DND-41 (cell line): ENCODE data around the gene ZNF70.

Experiments used
- ATAC-seq: fragments of 200-7000 bp; cut with Tn5 transposase; 3 replicates; pipeline ENCODE4 v1.9.1; 2021; ENCODE audit warnings: low read depth; ENCODE audit not compliant: insufficient read depth
- DNase-seq: peaks from one replicate; pipeline ENCODE4 v3.0.0-alpha.2; 2020
- H2AFZ ChIP-seq: 2 replicates; pipeline ENCODE4 v1.6.0; 2012; ENCODE audit warnings: low read depth, low read length
- H3K27ac ChIP-seq: 2 replicates; pipeline ENCODE4 v1.5.1; 2012; ENCODE audit warnings: low read length, inconsistent platforms
- H3K27me3 ChIP-seq: fragments of 200-600 bp; sonication (generic); 2 replicates; pipeline ENCODE4 v1.6.0; 2012; ENCODE audit warnings: low read length, mild to moderate bottlenecking, inconsistent platforms; ENCODE audit not compliant: insufficient read depth, poor library complexity
- H3K36me3 ChIP-seq: 2 replicates; pipeline ENCODE4 v1.5.1; 2012; ENCODE audit warnings: low read length, inconsistent platforms; ENCODE audit not compliant: insufficient read depth
- H3K4me1 ChIP-seq: 2 replicates; pipeline ENCODE4 v1.5.1; 2012; ENCODE audit warnings: mild to moderate bottlenecking, low read length; ENCODE audit not compliant: insufficient read depth
- H3K4me2 ChIP-seq: 2 replicates; pipeline ENCODE4 v1.6.0; 2012; ENCODE audit warnings: mild to moderate bottlenecking, moderate library complexity, low read length, inconsistent platforms; ENCODE audit not compliant: insufficient read depth
- H3K4me3 ChIP-seq, 2 experiments: fragments of 200-600 bp in 1 of 2; shearing (Covaris generic) in 1 of 2; 2 replicates each; pipeline ENCODE4 v1.5.1; 2012 to 2016; ENCODE audit warnings: inconsistent platforms in 2 of 2, low read length in 2 of 2, mild to moderate bottlenecking in 2 of 2, low read depth in 1 of 2, moderate library complexity in 1 of 2
- H3K79me2 ChIP-seq: 2 replicates; pipeline ENCODE4 v1.6.0; 2012; ENCODE audit warnings: low read length, inconsistent platforms; ENCODE audit not compliant: insufficient read depth
- H3K9ac ChIP-seq: 2 replicates; pipeline ENCODE4 v1.6.0; 2012; ENCODE audit warnings: low read depth, mild to moderate bottlenecking, inconsistent platforms, low read length, moderate library complexity
- H3K9me3 ChIP-seq: 2 replicates; pipeline ENCODE4 v1.5.1; 2012; ENCODE audit warnings: low read length, moderate library complexity, mild to moderate bottlenecking, inconsistent platforms; ENCODE audit not compliant: insufficient read depth, severe bottlenecking
- H4K20me1 ChIP-seq: 2 replicates; pipeline ENCODE4 v1.6.0; 2012; ENCODE audit warnings: low read length; ENCODE audit not compliant: insufficient read depth
- CTCF ChIP-seq: IDR thresholded peaks from 2 replicates; pipeline ENCODE4 v1.5.1; 2012; ENCODE audit warnings: borderline replicate concordance, low read length, moderate library complexity, mild to moderate bottlenecking; ENCODE audit not compliant: poor library complexity, severe bottlenecking; ENCODE audit errors: extremely low read depth
- EZH2 ChIP-seq: IDR thresholded peaks from 3 replicates; pipeline ENCODE4 v1.6.1; 2012; ENCODE audit warnings: borderline replicate concordance, low read depth, mild to moderate bottlenecking, moderate library complexity, low read length, inconsistent platforms; ENCODE audit not compliant: severe bottlenecking

ZNF70 gene

DNA sequence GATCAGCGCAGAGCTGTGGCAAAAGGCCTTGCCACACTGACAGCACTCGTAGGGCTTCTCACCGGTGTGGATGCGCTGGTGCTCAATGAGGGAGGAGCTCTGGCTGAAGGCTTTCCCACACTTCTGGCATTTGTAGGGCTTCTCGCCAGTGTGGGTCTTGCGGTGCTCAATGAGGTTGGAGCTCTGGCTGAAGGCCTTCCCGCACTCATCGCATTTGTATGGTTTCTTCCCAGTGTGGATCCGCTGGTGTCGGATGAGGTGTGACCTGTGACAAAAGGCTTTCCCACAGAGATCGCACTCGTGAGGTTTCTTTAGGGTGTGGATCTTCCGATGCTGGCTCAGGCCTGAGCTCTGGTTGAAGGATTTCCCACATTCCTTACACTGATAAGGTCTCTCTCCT, 6.9 kb downstream of the ZNF70 start:
- Histone ChIP-seq H3K27me3 (no peaks in the 10 kb centered on the region), H3K9ac (no peak overlapping the region), H3K4me1 (no peaks in the 10 kb centered on the region), H2AFZ (no peak overlapping the region), H3K4me3 (no peak overlapping the region), H3K79me2 (peaks cover 4% of the 10 kb centered on the region), H4K20me1 (peaks cover 3% of the 10 kb centered on the region; the same call in 1 of the 2 replicates), H3K36me3 (peaks cover 35% of the 10 kb centered on the region), H3K4me2 (no peak overlapping the region), H3K9me3 (no peaks in the 10 kb centered on the region), H3K27ac (no peak overlapping the region)
- DNase-seq (no peak), ATAC-seq (no peak)
- no peak for TF ChIP-seq CTCF
- no peak for TF ChIP-seq EZH2

- H3K4me1 ChIP-seq: no peaks in the 10 kb centered on the region
- no peaks in the 10 kb centered on the region for H3K27me3 ChIP-seq
- H3K27ac ChIP-seq: no peak overlapping the region
- peaks cover 35% of the 10 kb centered on the region for H3K36me3 ChIP-seq
- no peaks in the 10 kb centered on the region for H3K9me3 ChIP-seq
- peaks cover 4% of the 10 kb centered on the region for H3K79me2 ChIP-seq
- H3K4me2 ChIP-seq: no peak overlapping the region
- ATAC-seq (no peak), DNase-seq (no peak)
- TF ChIP-seq EZH2: no peak
- TF ChIP-seq CTCF: no peak
- no peak overlapping the region for H2AFZ ChIP-seq
- peaks cover 3% of the 10 kb centered on the region; the same call in 1 of the 2 replicates for H4K20me1 ChIP-seq
- no peak overlapping the region for H3K4me3 ChIP-seq
- H3K9ac ChIP-seq: no peak overlapping the region
These were observed 7.6 kb downstream of the ZNF70 start for GRCh38 chr22:23743303-23743705.

DNA sequence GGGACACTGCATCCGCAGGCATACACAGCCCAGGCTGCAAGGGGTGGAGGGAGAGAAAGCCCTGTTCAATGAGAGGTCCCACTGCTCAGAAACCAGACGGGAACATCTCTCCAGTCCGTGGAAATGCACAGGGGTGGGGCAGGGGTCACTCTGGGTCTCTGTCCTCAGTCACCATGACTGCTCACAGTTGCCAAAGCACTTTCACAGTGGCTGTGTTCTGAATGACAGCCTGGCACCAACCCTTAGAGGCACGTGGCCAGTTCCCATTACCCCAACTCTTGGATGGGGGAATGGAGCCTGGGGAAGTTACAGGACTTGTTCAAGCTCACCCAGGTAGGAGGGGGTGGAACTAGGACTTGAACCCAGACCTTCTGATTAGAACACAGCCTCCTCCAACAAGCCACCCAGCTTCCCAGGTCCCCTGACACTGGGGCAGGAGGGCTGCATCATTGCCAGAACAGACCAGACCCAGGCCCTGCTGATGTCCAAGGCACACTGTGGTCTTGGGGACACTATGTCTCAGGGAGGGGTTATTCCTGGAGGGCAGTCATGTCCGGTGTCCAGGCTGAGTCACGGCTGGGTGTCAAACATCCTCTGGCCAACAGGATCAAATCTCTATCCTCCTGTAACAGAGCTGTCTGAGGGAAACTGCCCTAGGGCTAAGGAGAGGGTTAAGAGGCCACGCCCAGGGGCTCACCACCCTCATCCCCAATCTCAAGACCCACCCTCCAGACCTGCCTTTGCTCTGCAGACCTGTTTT, 8.2 kb downstream of the ZNF70 start:
- H2AFZ ChIP-seq: no peak overlapping the region
- DNase-seq (no peak), ATAC-seq (no peak)
- peaks cover 3% of the 10 kb centered on the region; the same call in 1 of the 2 replicates for H4K20me1 ChIP-seq
- H3K9me3 ChIP-seq: no peaks in the 10 kb centered on the region
- peaks cover 4% of the 10 kb centered on the region for H3K79me2 ChIP-seq
- no peak overlapping the region for H3K4me2 ChIP-seq
- H3K9ac ChIP-seq: no peak overlapping the region
- no peaks in the 10 kb centered on the region for H3K27me3 ChIP-seq
- peaks cover 35% of the 10 kb centered on the region for H3K36me3 ChIP-seq
- H3K27ac ChIP-seq: no peak overlapping the region
- H3K4me3 ChIP-seq: no peak overlapping the region
- TF ChIP-seq EZH2: no peak
- no peak for TF ChIP-seq CTCF
- H3K4me1 ChIP-seq: no peaks in the 10 kb centered on the region
